PC-9 (cell line): ENCODE data around the gene SETBP1. TPM values are rescaled to one million over a fixed set of nuclear protein-coding genes. Genes with fewer than 3 reads are reported as not detected.

Source experiments
- BruUV-seq: library from RNA; stranded (reverse); fragments of 400-500 nt; replicated peaks from 2 replicates; lab custom pipeline; 2021; lab: Mats Ljungman, UMichigan
- CTCF ChIA-PET: fragments of 300-600 bp; sonication (Branson Sonifier 250); formaldehyde crosslinking; loops from one replicate; lab custom pipeline; 2022; ENCODE audit warnings: antibody characterized with exemption; lab: Charles Lee
- POLR2A ChIA-PET: fragments of 300-600 bp; sonication (Branson Sonifier 250); formaldehyde crosslinking; loops from one replicate; lab custom pipeline; 2022; ENCODE audit warnings: antibody characterized with exemption; ENCODE audit not compliant: unreplicated experiment; lab: Charles Lee
- DNase-seq, 2 experiments: peaks; one replicate each; pipeline versions ENCODE4 v3.0.0 to v3.0.0-alpha.2; 2015 to 2022; ENCODE audit warnings: mixed read lengths in 1 of 2
- H2AFZ ChIP-seq: fragments of 200-600 bp; sonication (generic); 2 replicates; pipeline ENCODE4 v1.8.1; 2017; ENCODE audit warnings: antibody characterized with exemption
- H3F3A ChIP-seq: fragments of 200-600 bp; sonication (generic); 2 replicates; pipeline ENCODE4 v1.8.1; 2017; ENCODE audit warnings: antibody characterized with exemption, mild to moderate bottlenecking, low read depth; ENCODE audit not compliant: insufficient read depth
- H3K27ac ChIP-seq: fragments of 200-600 bp; sonication (generic); 2 replicates; pipeline ENCODE4 v1.6.1; 2016; ENCODE audit warnings: mixed run types
- H3K27me3 ChIP-seq: fragments of 200-600 bp; sonication (generic); 2 replicates; pipeline ENCODE4 v1.6.1; 2016; ENCODE audit warnings: low read depth, mixed run types; ENCODE audit not compliant: insufficient read depth
- H3K36me3 ChIP-seq: fragments of 200-600 bp; sonication (generic); 2 replicates; pipeline ENCODE4 v1.6.1; 2016; ENCODE audit warnings: low read depth, mixed run types
- H3K4me1 ChIP-seq: fragments of 200-600 bp; sonication (generic); replicated peaks from 2 replicates; pipeline ENCODE4 v1.6.1; 2016; ENCODE audit warnings: mixed run types; ENCODE audit not compliant: insufficient read depth
- H3K4me2 ChIP-seq: fragments of 200-600 bp; sonication (generic); 2 replicates; pipeline ENCODE4 v1.6.1; 2017; ENCODE audit warnings: mixed run types
- H3K4me3 ChIP-seq: fragments of 200-600 bp; sonication (generic); 2 replicates; pipeline ENCODE4 v1.6.1; 2016; ENCODE audit warnings: mixed run types
- H3K79me2 ChIP-seq: fragments of 200-600 bp; sonication (generic); 2 replicates; pipeline ENCODE4 v1.6.1; 2017; ENCODE audit warnings: low read depth, mixed run types
- H3K9me2 ChIP-seq: fragments of 200-600 bp; sonication (generic); 2 replicates; pipeline ENCODE4 v1.8.1; 2017; ENCODE audit warnings: mild to moderate bottlenecking; ENCODE audit not compliant: insufficient read depth
- H3K9me3 ChIP-seq: fragments of 200-600 bp; sonication (generic); 2 replicates; pipeline ENCODE4 v1.8.1; 2016; ENCODE audit warnings: low read depth; ENCODE audit not compliant: insufficient read depth
- H4K20me1 ChIP-seq: fragments of 200-600 bp; sonication (generic); 2 replicates; pipeline ENCODE4 v1.8.1; 2017; ENCODE audit not compliant: insufficient read depth
- EZH2 ChIP-seq: fragments of 200-600 bp; sonication (generic); IDR thresholded peaks from 2 replicates; pipeline ENCODE4 v1.8.0; 2017; ENCODE audit warnings: antibody characterized with exemption, low read depth
- intact Hi-C: fragments of 100-400 bp; cut with micrococcal nuclease; formaldehyde crosslinking; loops from one replicate; pipeline ENCODE4 v1.10.0; 2022; ENCODE audit not compliant: unreplicated experiment
- total RNA-seq: library from RNA; stranded (reverse); gene quantifications from 2 replicates; pipeline ENCODE4 v1.2.3, GENCODE V29; 2021
- TF ChIP-seq, protein P1 (sequence below): fragments of 200-600 bp; sonication (generic); conservative IDR thresholded peaks from 2 replicates; pipeline ENCODE4 v1.6.1; 2017; ENCODE audit warnings: mixed run types, antibody characterized with exemption, mild to moderate bottlenecking, moderate library complexity

Gene SETBP1
- total RNA-seq, 1 experiment from 2014 or later = 9.0 TPM

DNA sequence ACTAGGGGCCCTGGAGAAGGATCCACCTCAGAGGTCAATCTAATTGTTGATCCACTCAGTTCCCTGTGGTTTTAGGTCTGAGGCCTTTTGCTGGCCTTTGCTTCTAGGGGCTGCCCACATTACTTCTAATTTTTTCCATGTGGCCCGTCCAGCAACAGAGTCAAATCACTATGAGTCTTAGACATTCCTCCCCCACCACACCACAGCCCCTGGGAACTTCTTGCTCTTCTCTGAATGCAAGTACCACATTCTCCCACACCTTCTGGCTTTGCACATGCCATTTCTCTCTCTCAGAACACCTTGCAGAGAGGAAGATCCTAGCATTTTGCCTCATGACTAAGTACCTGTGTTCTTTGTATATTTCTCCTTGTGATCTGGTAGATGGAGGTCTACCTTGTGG lies 286.9 kb downstream of the SETBP1 start:
- no peaks in the 10 kb centered on the region for H3K36me3 ChIP-seq
- no peaks in the 10 kb centered on the region for H3K9me2 ChIP-seq
- H3K27ac ChIP-seq = no peak overlapping the region
- ChIA-PET POLR2A (no interaction called here), CTCF (no interaction called here)
- no peak overlapping the region for H3K4me3 ChIP-seq
- no TSS peak for BruUV-seq
- H4K20me1 ChIP-seq = no peaks in the 10 kb centered on the region
- no peak for DNase-seq
- no peaks in the 10 kb centered on the region for H3K79me2 ChIP-seq
- no peak overlapping the region for H2AFZ ChIP-seq
- intact Hi-C loops = no loop called here
- H3K9me3 ChIP-seq = no peaks in the 10 kb centered on the region
- H3F3A ChIP-seq = no peaks in the 10 kb centered on the region
- no peak overlapping the region for H3K4me2 ChIP-seq
- no peak for TF ChIP-seq EZH2
- TF ChIP-seq, protein P1, sequence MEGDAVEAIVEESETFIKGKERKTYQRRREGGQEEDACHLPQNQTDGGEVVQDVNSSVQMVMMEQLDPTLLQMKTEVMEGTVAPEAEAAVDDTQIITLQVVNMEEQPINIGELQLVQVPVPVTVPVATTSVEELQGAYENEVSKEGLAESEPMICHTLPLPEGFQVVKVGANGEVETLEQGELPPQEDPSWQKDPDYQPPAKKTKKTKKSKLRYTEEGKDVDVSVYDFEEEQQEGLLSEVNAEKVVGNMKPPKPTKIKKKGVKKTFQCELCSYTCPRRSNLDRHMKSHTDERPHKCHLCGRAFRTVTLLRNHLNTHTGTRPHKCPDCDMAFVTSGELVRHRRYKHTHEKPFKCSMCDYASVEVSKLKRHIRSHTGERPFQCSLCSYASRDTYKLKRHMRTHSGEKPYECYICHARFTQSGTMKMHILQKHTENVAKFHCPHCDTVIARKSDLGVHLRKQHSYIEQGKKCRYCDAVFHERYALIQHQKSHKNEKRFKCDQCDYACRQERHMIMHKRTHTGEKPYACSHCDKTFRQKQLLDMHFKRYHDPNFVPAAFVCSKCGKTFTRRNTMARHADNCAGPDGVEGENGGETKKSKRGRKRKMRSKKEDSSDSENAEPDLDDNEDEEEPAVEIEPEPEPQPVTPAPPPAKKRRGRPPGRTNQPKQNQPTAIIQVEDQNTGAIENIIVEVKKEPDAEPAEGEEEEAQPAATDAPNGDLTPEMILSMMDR = no peak
- no peaks in the 10 kb centered on the region for H3K27me3 ChIP-seq
- H3K4me1 ChIP-seq = no peaks in the 10 kb centered on the region

- POLR2A ChIA-PET = no interaction called here
- Histone ChIP-seq H3K4me3 (no peak overlapping the region), H3K79me2 (no peaks in the 10 kb centered on the region), H3K36me3 (no peaks in the 10 kb centered on the region), H4K20me1 (no peaks in the 10 kb centered on the region), H3F3A (no peaks in the 10 kb centered on the region), H3K27me3 (no peaks in the 10 kb centered on the region), H3K4me2 (no peak overlapping the region), H3K4me1 (no peaks in the 10 kb centered on the region), H3K9me2 (no peaks in the 10 kb centered on the region), H3K27ac (no peak overlapping the region), H2AFZ (no peak overlapping the region), H3K9me3 (no peaks in the 10 kb centered on the region)
- CTCF ChIA-PET = no interaction called here
- no TSS peak for BruUV-seq
- TF ChIP-seq, protein P1 = no peak
- TF ChIP-seq EZH2 = no peak
- intact Hi-C loops = no loop called here
- no peak for DNase-seq
Measured at GRCh38 chr18:44968336-44968735, 287.6 kb downstream of the SETBP1 start.

DNA sequence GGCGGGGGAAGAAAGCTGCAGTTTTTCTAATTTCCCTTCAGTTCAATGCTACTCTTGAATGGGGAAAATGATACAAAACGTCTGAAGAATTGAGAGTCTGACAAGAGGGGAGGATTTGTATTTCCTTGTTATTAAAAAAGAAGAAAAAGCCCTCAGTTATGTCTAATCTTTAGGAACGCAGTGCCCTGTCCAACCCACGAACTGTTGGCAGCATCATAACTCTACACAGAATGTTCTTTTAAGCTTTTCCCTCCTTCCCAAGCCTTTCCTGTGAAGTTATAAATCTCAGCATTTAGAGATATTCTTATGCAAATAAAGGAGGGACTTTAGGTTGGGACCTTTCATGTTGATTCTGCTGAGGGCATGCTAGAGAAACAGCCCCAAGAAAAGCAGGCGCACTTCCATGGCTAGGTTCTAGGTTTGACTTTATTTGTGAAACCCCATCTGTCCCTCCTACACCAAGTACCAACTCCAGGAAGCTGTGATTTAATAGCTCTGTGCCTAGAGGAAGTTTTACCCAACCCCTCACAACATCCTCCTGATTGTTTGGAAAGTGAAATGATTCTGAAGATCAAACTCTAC lies 288.6 kb downstream of the SETBP1 start:
- intact Hi-C loops = no loop called here
- CTCF ChIA-PET = no interaction called here

More for the DNA sequence above, 288.6 kb downstream of the SETBP1 start:
- DNase-seq = no peak
- H2AFZ ChIP-seq = no peak overlapping the region
- TF ChIP-seq, protein P1 = no peak
- no peak for TF ChIP-seq EZH2
- H3K27ac ChIP-seq = no peak overlapping the region
- no peaks in the 10 kb centered on the region for H3K27me3 ChIP-seq
- no peaks in the 10 kb centered on the region for H3K9me3 ChIP-seq
- POLR2A ChIA-PET = no interaction called here
- no peak overlapping the region for H3K4me3 ChIP-seq
- no peaks in the 10 kb centered on the region for H3K4me1 ChIP-seq
- no peaks in the 10 kb centered on the region for H3K9me2 ChIP-seq
- H3K79me2 ChIP-seq = no peaks in the 10 kb centered on the region
- no peaks in the 10 kb centered on the region for H3K36me3 ChIP-seq
- no peaks in the 10 kb centered on the region for H3F3A ChIP-seq
- H3K4me2 ChIP-seq = no peak overlapping the region
- BruUV-seq = no TSS peak
- no peaks in the 10 kb centered on the region for H4K20me1 ChIP-seq
